Adipocyte (in vitro differentiated cells): ENCODE data around the gene PANX2.
"Not testable (repeated sequence)": the region's sequence is repeated elsewhere in the genome, so short reads cannot be mapped to it uniquely, and the experiment has no call there.

Experiments
- DNase-seq: peaks from one replicate; pipeline ENCODE4 v3.0.0-alpha.2; 2015; ENCODE audit warnings: low read depth
- H3K27me3 ChIP-seq: replicated peaks from 2 replicates; pipeline ENCODE4 v1.7.0; 2013; ENCODE audit warnings: mild to moderate bottlenecking, low read length, moderate library complexity; ENCODE audit not compliant: control insufficient read depth, insufficient read depth
- H3K36me3 ChIP-seq: 2 replicates; pipeline ENCODE4 v1.7.0; 2013; ENCODE audit warnings: low read length, mild to moderate bottlenecking, moderate library complexity; ENCODE audit not compliant: control insufficient read depth, insufficient read depth, severe bottlenecking
- H3K4me1 ChIP-seq: 2 replicates; pipeline ENCODE4 v1.7.0; 2013; ENCODE audit warnings: mild to moderate bottlenecking, low read length, moderate library complexity; ENCODE audit not compliant: control insufficient read depth, insufficient read depth
- H3K4me3 ChIP-seq: 2 replicates; pipeline ENCODE4 v1.7.0; 2013; ENCODE audit warnings: mild to moderate bottlenecking, low read length, moderate library complexity
- H3K9ac ChIP-seq: 2 replicates; pipeline ENCODE4 v1.7.0; 2013; ENCODE audit warnings: mild to moderate bottlenecking, low read length, moderate library complexity
- H3K9me3 ChIP-seq: 2 replicates; pipeline ENCODE4 v1.7.0; 2013; ENCODE audit warnings: mild to moderate bottlenecking, low read length, moderate library complexity; ENCODE audit not compliant: control insufficient read depth

The PANX2 gene

GRCh38 chr22:50170453-50171318 lies at the start of gene PANX2:
Gene PANX2, plus strand, starts transcription at chr22:50170731. Its CDS starts 0 bp downstream, at chr22:50170731.
- DNase-seq = peak; percentile 57
- peaks cover 11% of the 10 kb centered on the region for H3K27me3 ChIP-seq
- H3K9ac ChIP-seq = no peak within 1 kb of the TSS
- no peaks in the 10 kb centered on the region for H3K9me3 ChIP-seq
- no peak within 1 kb of the TSS for H3K4me3 ChIP-seq
- H3K4me1 ChIP-seq = no peaks in the 10 kb centered on the region
- H3K36me3 ChIP-seq = no peaks in the 10 kb centered on the region

GRCh38 chr22:50121202-50121740 lies 49.3 kb upstream of the PANX2 start:
- no peaks in the 10 kb centered on the region for H3K36me3 ChIP-seq
- no peak overlapping the region for H3K4me3 ChIP-seq
- no peak for DNase-seq
- peaks cover 26% of the 10 kb centered on the region for H3K9me3 ChIP-seq
- H3K9ac ChIP-seq = no peak overlapping the region
- H3K27me3 ChIP-seq = peaks cover 4% of the 10 kb centered on the region
- peaks cover 20% of the 10 kb centered on the region for H3K4me1 ChIP-seq

GRCh38 chr22:50123119-50123518 lies 47.4 kb upstream of the PANX2 start:
- Histone ChIP-seq H3K9ac (no peak overlapping the region), H3K4me3 (no peak overlapping the region), H3K4me1 (peaks cover 20% of the 10 kb centered on the region), H3K9me3 (peaks cover 26% of the 10 kb centered on the region), H3K27me3 (peaks cover 4% of the 10 kb centered on the region), H3K36me3 (no peaks in the 10 kb centered on the region)
- DNase-seq = no peak

DNA sequence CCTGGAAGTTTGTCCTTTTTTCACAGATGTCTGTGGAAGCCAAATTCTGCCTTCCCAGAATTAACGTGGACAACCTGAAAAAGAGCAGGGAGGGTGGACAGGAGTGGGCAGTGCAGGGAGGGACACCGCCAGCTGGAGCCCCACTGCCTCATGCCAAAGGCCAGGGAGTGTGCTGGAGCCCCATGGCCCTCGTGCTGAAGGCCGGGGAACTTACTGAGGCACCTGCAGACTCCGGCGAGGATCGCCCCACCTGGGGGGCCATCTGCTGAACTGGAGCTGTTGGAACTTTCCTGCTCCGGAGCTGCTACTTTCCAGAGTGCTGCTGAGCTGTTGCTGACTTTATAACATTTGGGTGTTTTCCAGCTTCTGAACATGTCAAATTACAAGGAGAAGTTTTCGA lies 45.5 kb upstream of the PANX2 start:
- Histone ChIP-seq H3K9me3 (peaks cover 26% of the 10 kb centered on the region), H3K4me1 (peaks cover 1% of the 10 kb centered on the region), H3K36me3 (no peaks in the 10 kb centered on the region), H3K27me3 (peaks cover 4% of the 10 kb centered on the region), H3K4me3 (no peak overlapping the region), H3K9ac (no peak overlapping the region)
- no peak for DNase-seq

- Histone ChIP-seq H3K9ac (no peak overlapping the region), H3K4me1 (no peaks in the 10 kb centered on the region), H3K4me3 (no peak overlapping the region), H3K36me3 (no peaks in the 10 kb centered on the region), H3K9me3 (peaks cover 5% of the 10 kb centered on the region), H3K27me3 (no peaks in the 10 kb centered on the region)
- DNase-seq = peak; percentile 25
Measured at GRCh38 chr22:50129121-50129736, 41.3 kb upstream of the PANX2 start.

GRCh38 chr22:50131894-50132293 lies 38.6 kb upstream of the PANX2 start:
- H3K4me3 ChIP-seq = no peak overlapping the region
- no peaks in the 10 kb centered on the region for H3K27me3 ChIP-seq
- H3K9ac ChIP-seq = no peak overlapping the region
- H3K36me3 ChIP-seq = no peaks in the 10 kb centered on the region
- DNase-seq = no peak
- no peaks in the 10 kb centered on the region for H3K4me1 ChIP-seq
- peaks cover 4% of the 10 kb centered on the region for H3K9me3 ChIP-seq

GRCh38 chr22:50134481-50134880 lies 36.0 kb upstream of the PANX2 start:
- H3K9ac ChIP-seq = no peak overlapping the region
- no peak for DNase-seq
- H3K36me3 ChIP-seq = no peaks in the 10 kb centered on the region
- H3K27me3 ChIP-seq = no peaks in the 10 kb centered on the region
- H3K9me3 ChIP-seq = peaks cover 4% of the 10 kb centered on the region
- H3K4me1 ChIP-seq = no peaks in the 10 kb centered on the region
- no peak overlapping the region for H3K4me3 ChIP-seq

- Histone ChIP-seq H3K9me3 (peaks cover 4% of the 10 kb centered on the region), H3K36me3 (no peaks in the 10 kb centered on the region), H3K4me3 (no peak overlapping the region), H3K9ac (no peak overlapping the region), H3K4me1 (no peaks in the 10 kb centered on the region), H3K27me3 (peaks cover 2% of the 10 kb centered on the region)
- DNase-seq = no peak
Measured at GRCh38 chr22:50136581-50137015, 33.9 kb upstream of the PANX2 start.

GRCh38 chr22:50137277-50137676 lies 33.3 kb upstream of the PANX2 start:
- not testable (repeated sequence) for H3K9ac ChIP-seq, H3K36me3 ChIP-seq, H3K4me3 ChIP-seq, H3K27me3 ChIP-seq, H3K9me3 ChIP-seq, H3K4me1 ChIP-seq, DNase-seq

- peaks cover 16% of the 10 kb centered on the region for H3K27me3 ChIP-seq
- no peak overlapping the region for H3K9ac ChIP-seq
- no peaks in the 10 kb centered on the region for H3K4me1 ChIP-seq
- H3K36me3 ChIP-seq = no peaks in the 10 kb centered on the region
- DNase-seq = no peak
- H3K4me3 ChIP-seq = no peak overlapping the region
- no peaks in the 10 kb centered on the region for H3K9me3 ChIP-seq
Measured at GRCh38 chr22:50138041-50138440, 32.5 kb upstream of the PANX2 start.

GRCh38 chr22:50138988-50139387 lies 31.5 kb upstream of the PANX2 start:
- Histone ChIP-seq H3K9me3 (no peaks in the 10 kb centered on the region), H3K27me3 (peaks cover 24% of the 10 kb centered on the region), H3K4me1 (no peaks in the 10 kb centered on the region), H3K9ac (no peak overlapping the region), H3K36me3 (no peaks in the 10 kb centered on the region), H3K4me3 (no peak overlapping the region)
- DNase-seq = no peak
